Measurements from ENCODE around the gene MAP7D1.
"Not testable (repeated sequence)": the region's sequence is repeated elsewhere in the genome, so short reads cannot be mapped to it uniquely, and the experiment has no call there.

The MAP7D1 gene

GRCh38 chr1:36206323-36206858, 50.4 kb downstream of the MAP7D1 start:
- DNase-seq = no peak

DNA sequence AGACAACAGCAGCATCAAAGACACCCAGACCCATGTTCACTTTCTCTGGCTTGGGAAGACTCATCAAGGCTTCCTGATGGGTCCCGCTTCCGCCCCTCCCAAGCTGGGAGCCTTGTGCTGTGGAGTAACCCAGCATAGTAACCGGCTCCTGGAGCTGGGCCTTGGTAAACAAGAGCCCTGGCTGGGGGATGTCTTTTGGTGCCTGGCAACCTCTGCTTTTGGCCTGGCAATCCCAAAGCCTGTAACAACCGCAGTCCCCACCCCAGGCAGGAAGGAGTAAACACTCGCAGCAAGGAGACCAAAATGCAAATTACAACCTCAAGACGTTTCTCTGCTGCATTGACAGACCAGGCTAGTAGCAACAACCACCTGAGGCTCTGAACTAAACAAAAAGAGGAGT, 51.4 kb downstream of the MAP7D1 start:
- peak; percentile 91 to 92 for DNase-seq

DNA sequence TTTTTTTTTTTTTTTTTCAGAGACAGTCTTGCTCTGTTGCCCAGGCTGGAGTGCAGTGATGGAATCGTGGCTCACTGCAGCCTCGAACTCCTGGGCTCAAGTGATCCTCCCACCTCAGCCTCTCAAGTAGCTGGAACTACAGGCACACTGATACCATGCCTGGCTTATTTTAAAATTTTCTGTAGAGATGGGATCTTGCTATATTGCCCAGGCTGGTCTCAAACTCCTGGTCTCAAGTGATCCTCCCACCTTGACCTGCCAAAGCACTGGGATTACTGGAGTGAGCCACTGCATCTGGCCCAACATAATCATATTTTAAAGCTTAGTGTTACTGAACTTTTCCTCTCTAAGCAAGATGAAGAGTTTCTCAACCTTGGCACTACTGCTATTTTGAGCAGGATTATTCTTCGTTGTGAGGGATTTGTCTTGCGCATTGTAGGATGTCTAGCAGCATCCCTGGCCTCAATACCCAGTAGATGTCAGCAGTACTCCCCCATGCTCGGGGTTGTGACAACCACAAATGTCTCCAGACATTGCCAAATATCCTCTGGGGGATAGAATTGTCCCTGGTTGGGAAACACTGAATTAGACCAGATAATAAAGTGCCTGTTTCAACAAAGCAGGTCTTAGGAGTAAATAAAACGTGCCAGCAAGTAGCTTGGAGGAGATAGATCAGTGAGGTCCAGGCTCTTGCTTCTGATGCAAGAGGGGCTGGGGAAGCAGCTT, 53.2 kb downstream of the MAP7D1 start:
- DNase-seq = no peak

GRCh38 chr1:36211307-36211706, 55.3 kb downstream of the MAP7D1 start:
- no peak for DNase-seq

GRCh38 chr1:36211841-36212240, 55.9 kb downstream of the MAP7D1 start:
- DNase-seq = no peak

- DNase-seq = no peak
Observed at GRCh38 chr1:36212782-36213181, 56.8 kb downstream of the MAP7D1 start.

DNA sequence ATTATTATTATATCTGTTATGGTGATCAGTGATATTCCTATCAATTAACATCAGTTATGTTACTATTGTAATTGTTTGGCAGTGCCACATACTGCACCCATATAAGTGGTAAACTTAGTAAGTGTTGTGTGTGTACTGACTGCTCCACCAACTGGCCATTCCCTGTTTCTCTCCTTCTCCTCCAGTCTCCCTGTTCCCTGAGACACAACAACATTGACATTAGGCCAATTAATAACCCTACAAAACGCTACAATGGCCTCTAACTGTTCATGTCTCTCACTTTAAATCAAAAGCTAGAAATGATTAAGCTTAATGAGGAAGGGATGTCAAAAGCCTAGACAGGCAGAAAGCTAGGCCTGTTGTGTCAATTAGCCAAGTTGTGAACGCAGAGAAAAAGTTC, 61.7 kb downstream of the MAP7D1 start:
- peak in 1 of 2 experiments; percentile 26 for DNase-seq

DNA sequence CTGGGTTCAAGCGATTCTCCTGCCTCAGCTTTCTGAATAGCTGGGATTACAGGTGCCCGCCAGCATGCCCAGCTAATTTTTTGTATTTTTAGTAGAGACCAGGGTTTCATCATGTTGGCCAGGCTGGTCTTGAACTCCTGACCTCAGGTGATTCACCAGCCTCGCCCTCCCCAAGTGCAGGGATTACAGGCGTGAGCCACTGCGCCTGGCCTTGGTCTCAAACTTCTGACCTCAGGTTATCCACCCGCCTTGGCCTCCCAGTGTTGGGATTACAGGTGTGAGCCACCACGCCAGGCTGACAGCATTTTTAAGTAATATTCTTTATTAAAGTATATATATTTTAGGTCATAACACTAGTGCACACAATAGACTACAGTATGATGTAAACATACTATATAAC, 65.9 kb downstream of the MAP7D1 start:
- DNase-seq = not testable (repeated sequence)

GRCh38 chr1:36222481-36223380, 66.8 kb downstream of the MAP7D1 start:
- no peak for DNase-seq

DNA sequence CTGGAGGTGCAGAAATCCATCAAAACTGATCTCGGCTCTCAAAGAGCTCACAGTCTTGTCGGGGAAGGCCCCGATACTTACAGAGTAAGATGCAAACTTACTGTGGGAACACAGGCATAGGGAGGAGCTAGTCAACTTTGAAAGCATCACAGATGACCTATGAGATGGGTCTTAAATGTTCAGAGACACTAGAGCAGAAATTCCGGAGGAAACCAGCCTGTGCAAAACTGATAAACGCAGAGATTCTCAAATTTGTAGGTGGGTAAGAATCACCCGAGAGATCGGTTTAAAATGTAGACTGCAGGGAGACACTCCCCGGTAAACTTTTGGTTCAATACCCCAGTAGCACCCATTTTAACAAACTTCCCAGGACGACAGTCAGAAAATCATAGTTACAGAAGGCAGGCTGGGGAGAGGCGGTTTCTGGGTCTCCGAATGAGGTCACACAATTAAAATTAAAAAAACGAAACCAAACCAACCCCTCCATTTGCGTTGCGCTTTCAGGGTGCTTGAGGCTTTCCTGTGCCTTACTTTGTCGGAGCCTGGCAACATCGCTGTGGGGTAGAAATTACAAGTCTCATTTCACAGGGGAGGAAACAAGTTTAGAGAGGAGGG, 67.5 kb downstream of the MAP7D1 start:
- no peak for DNase-seq

GRCh38 chr1:36223996-36224536, 68.1 kb downstream of the MAP7D1 start, which contains the start of gene THRAP3:
Gene THRAP3, plus strand, starts transcription at chr1:36224443. Its CDS starts 58,121 bp downstream, at chr1:36282564.
- DNase-seq = peak; percentile 99 to 100

- peak; percentile 85 to 88 for DNase-seq
Observed at GRCh38 chr1:36224537-36225282, 68.8 kb downstream of the MAP7D1 start.

- DNase-seq = no peak
Observed at GRCh38 chr1:36225283-36225899, 69.4 kb downstream of the MAP7D1 start.

GRCh38 chr1:36230279-36230678, 74.3 kb downstream of the MAP7D1 start:
- DNase-seq = not testable (repeated sequence)

Measured in NCI-H446 (cell line).